Keratinocyte (primary cell): Measurements from ENCODE around the gene FGF21.

Source experiments
- CTCF ChIP-seq, 3 experiments: IDR thresholded peaks in 1 of 3; conservative IDR thresholded peaks in 1 of 3; optimal IDR thresholded peaks in 1 of 3; 2 replicates in 2 of 3; 3 replicates in 1 of 3; pipeline versions ENCODE3 to v1.5.1; 2011; ENCODE audit warnings: low read length in 3 of 3, mild to moderate bottlenecking in 3 of 3, moderate library complexity in 2 of 3, control low read depth in 1 of 3, inconsistent platforms in 1 of 3; ENCODE audit not compliant: insufficient read depth in 2 of 3; ENCODE audit errors: extremely low read depth in 1 of 3
- EZH2 ChIP-seq: IDR thresholded peaks from one replicate; pipeline ENCODE4 v1.6.1; 2012; ENCODE audit warnings: inconsistent platforms, mild to moderate bottlenecking, low read length, moderate library complexity

DNA sequence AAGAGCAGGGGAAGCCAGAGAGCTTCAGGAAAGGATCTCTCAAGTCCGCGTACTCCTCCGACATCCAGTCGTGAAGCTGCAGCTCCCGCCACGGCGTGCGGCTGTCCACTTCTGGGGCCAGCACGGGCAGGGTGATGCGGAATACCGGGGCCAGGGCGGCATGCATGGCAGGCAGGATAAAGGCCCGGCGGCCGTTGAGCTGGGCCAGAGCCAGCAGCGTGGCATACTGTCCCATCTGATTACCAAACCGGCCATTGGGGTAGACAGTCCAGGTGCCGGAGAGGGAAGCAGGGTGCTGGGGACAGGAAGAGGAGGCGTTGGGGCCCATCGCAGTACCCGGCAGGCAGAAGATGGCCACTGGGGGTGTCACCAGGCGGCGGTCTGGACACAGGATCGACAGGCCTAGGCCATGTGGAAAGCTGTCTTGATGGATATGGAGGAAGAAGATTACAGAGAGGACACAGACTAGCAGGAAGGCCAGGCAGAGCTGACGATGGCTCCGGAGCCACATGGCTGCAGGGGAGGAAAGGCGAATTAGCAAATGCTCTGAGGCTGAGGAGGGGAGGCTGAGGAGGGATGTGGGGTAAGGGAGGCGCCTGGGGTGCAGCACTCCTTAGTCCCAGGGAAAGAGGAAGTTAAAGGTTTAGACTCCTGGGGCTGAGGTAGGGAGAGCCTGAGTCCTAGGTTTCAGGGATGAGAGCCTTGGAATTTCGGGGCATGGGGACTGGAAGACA, 4.4 kb upstream of the FGF21 start:
- TF ChIP-seq CTCF (optimal IDR thresholded peaks at IDR 0.05 in 1 of 3, IDR thresholded peaks at IDR 0.05 in 1 of 3, conservative IDR thresholded peaks at IDR 0.05 in 1 of 3; ENCODE audit: extremely low read depth in 1 of 3, insufficient read depth in 2 of 3, low read length in 3 of 3) (no peak), EZH2 (no peak)
